CD1c-positive myeloid dendritic cell (primary cell): ENCODE data around the gene GNAQ.

Experiments used
- DNase-seq: peaks from one replicate; pipeline ENCODE4 v3.0.0-alpha.2; 2016; ENCODE audit errors: extremely low spot score

Gene GNAQ

GRCh38 chr9:77816641-77817341, 214.8 kb downstream of the GNAQ start:
- DNase-seq = no peak

- DNase-seq = no peak
Observed at GRCh38 chr9:77815260-77815659, 216.4 kb downstream of the GNAQ start.

DNA sequence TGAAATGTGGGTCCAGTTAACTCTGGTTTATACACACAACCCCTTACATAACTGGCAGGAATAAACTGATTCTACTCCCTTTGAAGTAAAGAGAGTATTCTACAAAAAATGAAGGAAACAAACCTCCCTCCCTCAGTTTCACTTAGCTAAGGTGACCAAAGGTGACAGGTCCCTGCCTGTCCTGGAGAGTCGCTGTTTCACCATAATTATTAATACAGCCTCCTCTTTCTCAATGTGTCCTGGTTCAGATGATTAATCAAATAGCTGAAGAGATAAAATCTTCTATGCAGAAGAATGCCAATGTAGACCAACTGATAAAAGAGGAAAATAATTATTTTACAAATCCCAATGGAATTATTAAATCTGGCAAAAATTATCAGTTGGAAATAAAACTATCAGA, 219.8 kb downstream of the GNAQ start:
- no peak for DNase-seq

GRCh38 chr9:77810637-77811119, 220.9 kb downstream of the GNAQ start:
- no peak for DNase-seq

GRCh38 chr9:77810047-77810446, 221.6 kb downstream of the GNAQ start:
- no peak for DNase-seq

DNA sequence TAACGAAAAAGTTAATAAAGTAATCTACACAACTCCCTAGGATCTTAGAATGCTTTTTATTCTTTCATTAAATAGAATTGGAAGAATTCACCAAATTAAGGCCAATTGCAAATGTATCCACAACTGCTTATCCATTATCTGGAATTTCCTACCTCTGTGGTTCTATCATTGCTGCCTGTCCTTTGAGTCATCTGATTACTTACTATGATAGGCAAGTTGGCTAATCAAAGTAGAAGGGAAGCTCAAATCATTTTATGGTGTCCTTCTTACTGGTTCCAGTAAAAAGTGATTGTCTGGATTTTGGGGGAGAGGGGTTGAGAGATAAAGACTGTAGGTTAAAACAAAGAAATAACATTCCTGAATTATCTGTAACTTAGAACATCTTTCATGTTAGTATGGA, 222.1 kb downstream of the GNAQ start:
- no peak for DNase-seq

- DNase-seq = no peak
Observed at GRCh38 chr9:77808751-77809081, 222.9 kb downstream of the GNAQ start.

DNA sequence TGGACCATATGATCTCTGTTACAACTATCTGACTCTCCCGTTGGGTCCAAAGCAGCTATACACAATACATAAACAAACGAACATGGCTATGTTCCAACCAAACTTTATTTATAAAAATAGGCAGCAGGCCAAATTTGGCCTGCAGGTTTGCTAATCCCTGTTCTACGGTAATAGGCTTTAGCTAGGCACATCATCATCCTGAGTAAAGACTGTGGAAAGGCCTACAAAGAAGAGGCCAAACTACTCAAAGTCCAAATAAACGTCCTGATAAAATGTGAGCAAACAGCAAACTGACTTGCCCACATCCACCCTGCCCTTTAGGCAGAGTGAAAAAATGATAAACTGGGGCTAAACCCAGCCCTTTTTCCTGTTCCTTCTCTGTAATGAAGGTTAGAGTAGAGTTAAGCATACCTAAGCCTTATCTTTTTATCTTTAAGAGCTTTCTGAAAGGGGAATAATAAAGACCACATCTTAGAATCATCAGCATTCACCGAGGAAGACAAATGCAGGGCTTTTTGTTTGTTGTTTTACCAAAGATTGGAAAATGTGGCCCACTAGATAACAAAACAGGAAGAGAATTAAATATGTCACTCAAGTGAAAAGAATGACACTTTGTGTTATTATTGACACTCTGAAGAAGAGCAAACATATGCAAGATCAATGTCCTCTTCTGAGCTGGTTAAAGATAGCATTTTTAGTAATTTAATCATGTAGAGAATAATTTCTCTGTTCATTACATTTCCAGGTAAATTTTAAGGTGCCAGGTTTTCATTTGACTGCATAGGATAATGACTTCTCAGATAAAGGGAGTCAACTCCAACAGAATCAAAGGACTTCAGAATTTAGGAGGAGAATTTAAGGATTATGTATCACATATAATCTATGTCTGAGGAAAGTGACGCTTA, 223.5 kb downstream of the GNAQ start:
- no peak for DNase-seq

DNA sequence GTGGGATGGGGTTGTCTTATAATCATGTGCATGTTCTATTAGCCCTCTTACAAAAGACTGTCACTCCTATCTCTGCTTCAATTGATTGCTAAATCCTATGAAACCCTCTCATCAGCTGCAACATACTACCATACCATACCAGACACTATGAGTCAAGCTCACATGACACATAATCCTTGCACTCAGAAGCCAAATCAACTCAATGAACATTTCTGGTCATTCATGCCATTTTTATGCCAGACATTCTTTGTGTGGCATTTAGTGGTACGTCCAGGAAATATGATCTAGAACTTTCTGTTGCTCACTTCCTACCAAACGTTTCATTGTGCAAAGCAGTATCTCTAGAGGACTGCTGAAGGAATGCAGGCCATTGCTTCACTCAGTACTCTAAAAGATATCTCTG, 224.3 kb downstream of the GNAQ start:
- peak; percentile 28 for DNase-seq

GRCh38 chr9:77806741-77807140, 224.9 kb downstream of the GNAQ start:
- no peak for DNase-seq

DNA sequence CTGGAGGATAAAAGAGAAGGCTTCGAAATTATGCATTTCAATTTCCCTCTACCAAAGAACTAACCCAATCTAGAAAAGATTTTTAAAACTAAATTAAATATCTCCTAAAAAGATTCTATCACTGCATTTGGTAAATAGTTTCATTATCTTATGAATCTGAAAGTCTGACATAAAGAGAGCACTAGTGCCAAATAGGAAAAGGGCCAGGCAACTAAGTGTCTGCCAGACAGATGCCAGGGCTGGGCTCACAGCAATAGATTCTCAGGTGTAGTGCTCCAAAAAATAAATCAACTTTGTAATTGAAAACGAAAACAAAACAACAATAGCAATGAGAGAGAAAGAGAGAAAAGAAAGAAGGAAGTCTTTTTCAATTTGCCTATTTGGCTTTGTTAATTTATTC, 225.8 kb downstream of the GNAQ start:
- DNase-seq = no peak

- no peak for DNase-seq
Observed at GRCh38 chr9:77803423-77803822, 228.2 kb downstream of the GNAQ start.

- no peak for DNase-seq
Observed at GRCh38 chr9:77802515-77803293, 228.9 kb downstream of the GNAQ start.

- DNase-seq = no peak
Observed at GRCh38 chr9:77802064-77802463, 229.5 kb downstream of the GNAQ start.

- DNase-seq = no peak
Observed at GRCh38 chr9:77800924-77801551, 230.6 kb downstream of the GNAQ start.

DNA sequence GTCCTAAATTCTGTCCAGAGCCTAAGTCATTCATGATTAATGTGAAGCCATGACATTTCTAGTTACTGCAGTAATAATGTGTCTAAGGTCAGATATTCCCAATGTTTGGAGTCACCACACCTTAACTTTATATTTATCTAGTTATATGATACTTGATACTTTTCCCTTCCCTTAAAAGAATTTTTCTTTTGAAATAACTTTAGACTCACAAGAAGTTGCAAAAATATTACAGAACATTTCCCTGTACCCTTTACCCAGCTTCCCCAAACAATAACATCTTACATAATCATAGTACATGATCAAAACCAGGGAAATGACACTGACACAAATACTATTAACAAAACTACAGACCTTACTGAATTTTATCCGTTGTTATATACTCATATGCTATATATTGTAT, 233.5 kb downstream of the GNAQ start:
- no peak for DNase-seq

DNA sequence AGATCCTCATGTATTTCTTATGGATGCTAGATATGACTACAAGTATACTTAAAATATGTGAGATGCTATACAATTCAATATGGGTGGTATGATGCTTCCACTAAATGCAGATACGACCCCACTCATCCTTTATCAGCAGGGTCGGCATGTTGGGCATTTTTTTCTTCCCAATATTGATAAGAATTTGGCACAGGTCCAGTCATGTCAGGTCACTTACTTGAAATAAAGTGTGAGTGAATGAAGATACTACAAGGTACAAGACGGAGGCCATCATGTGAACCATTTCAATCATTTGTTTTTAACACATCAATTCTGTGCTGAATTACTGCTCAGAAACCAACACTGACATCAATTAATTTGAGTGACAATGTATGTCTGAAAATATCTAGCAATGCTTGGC, 236.6 kb downstream of the GNAQ start:
- DNase-seq = no peak

DNA sequence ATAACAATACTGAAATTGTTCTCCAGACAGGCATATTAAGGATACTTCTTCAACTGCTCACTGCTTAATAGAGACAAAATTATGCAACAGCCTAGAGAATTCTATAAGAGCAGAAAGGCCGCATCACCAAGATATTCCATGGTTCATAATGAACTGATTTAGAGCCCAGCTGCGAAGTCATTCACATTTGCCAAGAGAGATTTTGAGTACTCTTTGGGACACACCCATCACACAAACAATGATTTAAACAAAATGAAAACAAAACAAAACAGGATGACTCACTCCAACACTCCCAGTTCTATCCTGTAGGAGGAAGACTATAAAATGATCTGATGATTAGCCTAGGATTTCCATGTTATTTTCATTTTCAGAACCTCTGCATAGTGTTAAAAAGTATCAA, 237.8 kb downstream of the GNAQ start:
- peak; percentile 8 for DNase-seq

DNA sequence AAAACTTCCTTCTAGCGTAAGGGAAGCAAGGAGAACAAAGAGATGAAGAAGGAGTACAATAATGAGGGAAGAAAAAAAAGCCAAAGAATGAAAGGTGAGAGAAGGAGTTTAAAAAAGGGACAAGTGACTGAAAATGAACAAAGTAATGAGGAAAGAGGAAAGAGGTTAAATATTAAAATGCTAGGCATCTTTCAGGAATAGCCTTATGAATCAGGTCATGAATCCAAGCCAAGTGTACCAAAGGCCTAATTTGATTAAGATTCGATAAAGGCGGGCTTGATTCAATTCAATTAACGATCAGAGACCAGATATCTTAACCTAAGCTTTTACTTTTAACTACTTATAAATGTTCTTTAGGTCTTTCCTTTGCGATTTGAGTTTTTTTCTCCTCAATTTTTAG, 241.7 kb downstream of the GNAQ start:
- DNase-seq = no peak

DNA sequence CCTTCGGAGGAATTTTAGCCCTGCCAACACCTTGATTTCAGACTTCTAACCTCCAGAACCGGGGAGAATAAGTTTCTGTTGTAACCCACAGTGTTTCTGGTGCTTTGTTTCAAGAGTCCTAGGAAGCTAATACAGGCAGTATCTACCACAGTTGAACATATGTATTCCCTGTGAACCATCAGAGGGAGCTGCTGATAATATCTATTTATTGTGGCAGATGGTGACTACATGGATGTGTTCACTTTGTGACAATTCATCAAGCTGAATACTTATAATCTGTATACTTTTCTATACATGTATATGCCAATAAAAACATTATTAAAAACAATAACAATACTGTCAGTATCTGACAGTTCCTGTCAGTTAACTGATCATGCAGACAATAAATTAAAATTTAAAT, 246.3 kb downstream of the GNAQ start:
- no peak for DNase-seq

DNA sequence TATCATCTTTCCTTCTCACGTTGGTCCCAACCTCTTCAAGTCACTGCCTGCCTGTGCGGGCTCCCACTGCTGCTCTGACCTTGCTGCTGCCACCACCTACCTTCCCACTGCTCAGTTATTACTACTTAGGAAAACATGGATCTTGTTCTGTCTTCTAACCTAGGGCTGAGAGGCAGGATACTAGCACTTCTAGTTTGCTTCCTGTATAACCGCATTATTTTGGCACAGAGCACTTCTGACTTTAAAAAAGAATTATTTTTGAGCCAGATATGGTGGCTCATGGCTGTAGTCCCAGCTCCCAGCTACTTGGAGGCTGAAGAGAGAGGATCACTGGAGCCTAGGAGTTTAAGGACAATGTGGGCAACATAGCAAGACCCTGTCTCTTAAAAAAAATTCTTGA, 248.1 kb downstream of the GNAQ start:
- DNase-seq = no peak

DNA sequence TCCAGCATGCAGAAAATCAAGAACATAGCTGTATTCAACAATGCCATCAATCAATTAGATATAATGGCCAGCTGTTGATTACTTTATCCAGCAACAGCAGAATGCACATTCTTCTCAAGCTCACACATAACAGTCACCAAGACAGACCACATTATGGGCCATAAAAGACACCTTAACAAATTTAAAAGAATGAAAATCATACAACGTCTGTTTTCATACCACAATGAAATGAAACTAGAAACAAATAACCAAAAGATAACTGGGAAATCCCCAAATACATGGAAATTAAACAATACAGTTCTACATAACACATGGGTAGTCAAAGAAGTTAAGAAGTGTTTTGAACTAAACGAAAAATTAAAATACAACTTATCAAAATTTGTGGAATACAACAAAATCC, 252.6 kb downstream of the GNAQ start:
- no peak for DNase-seq
